HT-29 (cell line): Measurements from ENCODE around the gene SDHA. TPM values are rescaled to one million over a fixed set of nuclear protein-coding genes. Genes with fewer than 3 reads are reported as not detected.
A peak's percentile ranks its signal among the peaks of the same experiment; 100 is the strongest.
"Not testable (repeated sequence)": the region's sequence is repeated elsewhere in the genome, so short reads cannot be mapped to it uniquely, and the experiment has no call there.

Experiments used
- DNase-seq: peaks from one replicate; pipeline ENCODE4 v3.0.0-alpha.2; 2015; ENCODE audit warnings: low spot score
- total RNA-seq: library from RNA; depleted of rRNA; stranded (reverse); fragments of >200 nt; shearing (Covaris generic); gene quantifications from 2 replicates; pipeline ENCODE4 v1.2.3, GENCODE V29; 2014

The SDHA gene
- total RNA-seq, 1 experiment from 2014 or later: 273 TPM

DNA sequence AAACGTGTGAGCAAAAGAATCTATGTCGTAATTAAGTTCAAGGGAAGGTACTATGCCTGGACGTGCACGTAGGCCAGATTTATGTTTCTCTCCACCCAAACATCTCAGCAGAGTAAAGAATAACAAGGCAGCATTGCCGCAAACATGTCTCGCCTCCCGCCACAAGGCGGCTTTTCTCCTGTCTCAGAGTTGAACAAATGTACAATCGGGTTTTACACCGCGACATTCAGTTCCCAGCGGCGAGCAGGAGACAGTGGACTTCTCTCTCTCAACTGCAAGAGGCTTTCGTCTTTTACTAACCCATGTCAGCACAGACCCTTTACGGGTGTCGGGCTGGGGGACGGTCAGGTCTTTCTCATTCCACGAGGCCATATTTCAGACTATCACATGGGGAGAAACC lies 21.1 kb upstream of the SDHA start:
- peak; percentile 64 for DNase-seq

- no peak for DNase-seq
These were observed 20.1 kb upstream of the SDHA start for GRCh38 chr5:197892-198489.

- no peak for DNase-seq
These were observed 19.5 kb upstream of the SDHA start for GRCh38 chr5:198516-199196.

DNA sequence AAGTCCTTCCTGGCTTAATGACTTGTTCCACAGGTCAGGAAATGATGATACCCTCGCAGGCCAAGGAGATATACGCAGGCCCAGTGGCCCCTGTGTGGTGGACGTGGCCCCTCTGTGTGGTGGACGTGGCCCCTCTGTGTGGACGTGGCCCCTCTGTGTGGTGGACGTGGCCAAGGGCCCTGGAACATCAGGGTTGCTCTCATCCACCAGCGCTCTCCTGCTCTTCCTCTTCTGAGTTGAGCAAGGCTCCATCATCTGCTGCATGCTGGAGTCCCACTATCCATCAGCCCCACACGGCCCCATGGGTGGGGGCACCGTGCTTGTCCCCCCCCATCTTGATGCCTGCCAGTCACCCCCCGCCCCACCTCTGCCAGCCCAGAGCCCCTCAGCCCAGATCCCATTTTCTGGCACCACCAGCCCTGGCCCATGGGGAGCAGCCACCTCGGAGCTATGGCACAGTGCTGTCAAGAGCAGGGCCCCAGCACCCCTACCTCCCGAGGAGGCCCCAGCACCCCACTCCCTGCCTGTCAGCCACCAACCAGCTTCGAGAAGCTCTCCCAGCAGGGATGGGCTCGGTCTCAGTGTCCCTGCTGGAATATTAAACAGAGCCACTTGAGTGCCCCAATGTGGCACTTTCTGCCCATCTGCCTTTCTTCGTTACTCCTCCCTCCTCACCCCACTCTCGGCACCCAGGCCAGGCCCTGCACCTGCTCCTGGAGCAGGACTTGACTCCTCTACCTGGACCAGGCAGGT lies 18.7 kb upstream of the SDHA start:
- no peak for DNase-seq

DNA sequence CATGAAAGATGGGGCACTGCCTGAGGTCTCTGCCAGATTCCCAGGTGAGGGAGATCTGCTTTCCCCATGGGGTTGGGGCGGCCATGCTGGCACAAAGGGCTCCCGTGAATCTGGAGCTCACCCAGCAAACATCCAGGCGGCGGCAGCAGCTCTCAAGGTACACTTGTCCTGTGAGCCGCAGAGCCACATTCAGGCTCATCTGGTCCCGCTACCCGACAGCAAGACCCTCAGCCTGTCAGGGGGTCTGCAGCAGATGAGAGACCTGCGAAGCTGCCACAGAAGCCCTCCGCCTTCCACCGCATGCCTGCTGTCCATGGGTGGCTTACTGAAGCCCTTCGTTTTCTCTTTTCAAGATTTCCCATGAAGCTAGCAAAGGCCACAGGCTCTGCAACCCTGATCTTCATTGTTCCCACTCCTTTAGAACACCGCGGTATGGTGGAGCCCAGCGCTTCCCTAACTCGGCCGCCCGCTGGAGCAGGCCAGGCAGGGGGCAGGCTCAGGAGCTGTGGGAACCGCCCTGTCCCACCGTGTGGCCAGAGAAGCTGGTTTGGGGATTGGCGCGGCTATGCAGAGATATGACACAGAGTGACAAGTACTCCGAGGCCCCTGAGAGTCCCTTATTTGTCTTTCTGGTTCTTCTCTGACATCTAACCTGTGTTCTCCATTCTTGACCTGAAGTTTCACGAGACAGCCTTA lies 18.0 kb upstream of the SDHA start:
- DNase-seq: no peak

DNA sequence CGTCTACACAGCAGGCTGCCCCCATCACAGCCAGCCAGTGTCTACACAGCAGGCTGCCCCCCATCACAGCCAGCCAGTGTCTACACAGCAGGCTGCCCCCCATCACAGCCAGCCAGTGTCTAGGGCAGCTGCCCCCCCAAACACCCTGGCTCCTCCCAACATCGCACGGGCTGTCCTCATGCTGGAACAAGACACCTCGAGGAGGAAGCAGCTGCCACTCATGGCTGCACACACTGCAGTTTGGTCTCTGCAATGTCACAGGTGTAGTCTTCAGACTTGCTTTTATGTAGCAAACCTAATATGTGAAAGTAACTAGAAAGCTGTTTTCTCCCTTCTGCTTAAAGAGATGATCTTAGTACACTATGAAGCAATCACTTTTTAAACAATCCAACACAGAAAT lies 17.1 kb upstream of the SDHA start:
- no peak for DNase-seq

DNA sequence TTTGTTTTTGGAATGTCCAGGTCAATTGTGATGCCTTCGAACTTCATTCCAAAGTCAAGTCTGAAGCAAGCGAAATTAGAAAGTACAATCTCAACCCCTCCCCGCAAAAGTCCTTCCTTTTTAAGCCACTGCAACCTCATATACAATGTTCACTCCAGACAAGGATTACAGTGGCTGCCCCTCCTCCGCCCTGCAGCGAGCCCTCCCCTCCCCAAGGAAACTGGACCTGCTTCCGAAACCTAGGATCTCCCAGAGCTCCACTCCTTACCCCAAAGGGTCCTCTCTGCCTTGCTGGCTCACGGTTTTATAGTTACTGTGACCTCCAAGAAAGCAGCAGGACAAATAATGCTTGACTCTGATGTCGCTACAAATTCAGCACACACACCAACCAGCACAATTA lies 16.4 kb upstream of the SDHA start:
- no peak for DNase-seq

DNA sequence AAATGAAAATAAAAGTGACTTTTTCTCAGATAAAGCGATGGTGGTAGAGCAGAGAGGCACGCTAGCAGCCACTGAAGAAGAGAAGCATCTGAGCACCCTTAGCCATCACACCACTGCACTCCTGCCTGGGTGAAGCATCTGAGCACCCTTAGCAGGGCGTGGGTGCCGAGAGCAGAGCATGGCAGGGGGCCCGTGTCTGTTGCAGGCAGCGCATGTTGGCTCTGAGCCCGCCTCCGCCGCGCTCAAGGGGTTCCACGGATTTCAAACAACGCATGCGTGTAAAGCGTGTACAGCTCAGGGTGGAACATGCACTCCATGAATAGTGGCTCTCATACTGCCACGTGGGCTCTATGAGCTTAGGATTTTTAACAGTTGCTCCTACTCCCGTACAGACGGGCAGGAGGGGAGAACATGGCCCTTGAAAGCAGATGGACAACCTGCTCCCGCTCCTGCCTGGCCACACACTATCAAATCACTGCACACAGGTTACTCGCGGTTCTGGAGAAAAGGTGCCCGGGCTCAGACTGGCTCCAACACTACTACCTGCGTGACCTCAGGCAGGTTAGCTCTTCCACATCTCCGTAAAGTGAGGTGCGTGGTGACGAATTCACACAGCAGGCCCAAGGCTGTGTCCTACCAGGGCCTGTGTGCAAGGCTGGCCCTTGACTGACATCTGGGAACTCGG lies 14.7 kb upstream of the SDHA start:
- no peak for DNase-seq

DNA sequence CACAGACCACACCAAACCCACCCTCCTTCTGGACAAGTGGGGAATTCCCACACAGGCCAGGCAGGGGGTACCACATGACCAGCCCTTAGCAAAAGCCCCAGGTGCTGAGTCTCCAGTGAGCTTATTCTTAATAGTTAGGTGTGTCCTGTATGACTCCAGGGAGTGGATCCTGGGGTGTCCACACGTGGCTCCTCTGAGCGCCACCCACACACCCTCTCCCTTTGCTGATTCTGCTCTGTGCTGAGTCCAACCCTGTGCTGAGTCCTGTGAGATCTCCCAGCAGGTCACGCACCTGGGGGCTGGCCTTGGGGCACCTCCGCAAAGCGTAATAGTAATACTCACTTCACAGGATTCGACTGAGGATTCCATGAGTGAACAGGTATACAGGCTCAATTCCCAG lies 14.1 kb upstream of the SDHA start:
- no peak for DNase-seq

DNA sequence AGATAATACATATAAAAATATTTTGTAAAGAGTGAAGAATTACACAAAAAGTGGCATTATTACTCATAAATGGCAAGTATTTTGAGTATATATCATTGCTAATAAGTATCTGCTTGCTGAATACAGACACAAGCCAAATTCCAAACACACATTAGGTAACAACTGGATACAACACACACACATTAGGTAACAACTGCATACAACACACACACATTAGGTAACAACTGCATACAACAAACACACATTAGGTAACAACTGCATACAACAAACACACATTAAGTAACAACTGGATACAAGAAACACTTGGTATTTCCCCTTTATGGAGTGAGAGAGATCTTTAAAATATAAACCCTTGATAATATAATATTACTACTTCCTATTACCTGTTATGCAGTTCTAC lies 13.7 kb upstream of the SDHA start:
- DNase-seq: no peak

DNA sequence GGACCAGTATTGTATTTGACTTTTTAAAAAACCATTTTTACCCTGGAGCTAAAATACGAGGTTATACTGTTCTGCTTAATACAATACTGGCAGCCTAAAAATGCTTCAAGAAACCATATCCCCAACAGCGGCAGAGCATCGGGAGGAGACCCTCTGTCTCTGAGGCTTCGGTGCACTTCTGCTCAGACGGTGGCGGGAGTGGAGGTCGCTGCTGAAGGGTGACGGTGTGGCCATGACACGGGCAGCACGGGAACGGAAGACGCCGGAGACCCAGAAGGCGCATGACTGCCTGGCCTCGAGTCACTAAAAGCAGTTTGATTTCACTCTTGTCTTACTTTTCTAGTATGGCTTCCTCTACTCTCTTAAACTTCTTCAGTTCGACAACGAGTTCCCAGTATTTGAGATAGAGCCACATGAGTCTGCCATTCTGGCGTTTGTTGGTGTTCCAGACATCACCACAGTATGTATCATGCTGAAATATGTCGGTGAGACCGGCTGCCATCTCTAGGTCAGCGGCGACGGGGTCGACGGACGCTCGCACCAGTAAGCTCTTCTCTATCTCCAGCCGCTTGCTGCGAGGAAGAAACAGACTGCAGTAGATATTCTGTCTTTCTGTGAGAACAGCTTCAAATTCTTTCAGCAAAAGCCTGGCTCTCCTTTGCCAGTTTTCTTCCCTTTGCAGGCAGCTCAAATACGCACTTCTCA lies 13.0 kb upstream of the SDHA start:
- no peak for DNase-seq

DNA sequence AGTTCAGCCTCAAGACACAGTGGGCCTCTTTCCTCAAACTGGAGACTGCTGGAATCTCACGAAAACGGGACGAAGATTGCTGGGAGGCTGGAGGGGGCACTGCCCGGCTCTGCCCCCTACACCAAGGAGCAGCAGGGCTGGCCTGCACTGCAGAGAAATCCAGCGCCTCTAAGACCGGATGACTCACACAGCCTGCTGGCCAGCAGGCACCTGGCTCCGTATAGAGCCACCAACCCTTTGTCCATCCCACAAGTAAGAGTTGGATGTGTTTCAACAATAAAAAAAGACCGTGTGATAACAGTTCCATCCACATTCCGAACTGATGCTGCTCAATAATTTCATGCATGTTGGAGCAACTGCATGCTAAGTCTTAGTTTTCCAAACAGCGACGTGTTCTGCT lies 11.7 kb upstream of the SDHA start:
- no peak for DNase-seq

DNA sequence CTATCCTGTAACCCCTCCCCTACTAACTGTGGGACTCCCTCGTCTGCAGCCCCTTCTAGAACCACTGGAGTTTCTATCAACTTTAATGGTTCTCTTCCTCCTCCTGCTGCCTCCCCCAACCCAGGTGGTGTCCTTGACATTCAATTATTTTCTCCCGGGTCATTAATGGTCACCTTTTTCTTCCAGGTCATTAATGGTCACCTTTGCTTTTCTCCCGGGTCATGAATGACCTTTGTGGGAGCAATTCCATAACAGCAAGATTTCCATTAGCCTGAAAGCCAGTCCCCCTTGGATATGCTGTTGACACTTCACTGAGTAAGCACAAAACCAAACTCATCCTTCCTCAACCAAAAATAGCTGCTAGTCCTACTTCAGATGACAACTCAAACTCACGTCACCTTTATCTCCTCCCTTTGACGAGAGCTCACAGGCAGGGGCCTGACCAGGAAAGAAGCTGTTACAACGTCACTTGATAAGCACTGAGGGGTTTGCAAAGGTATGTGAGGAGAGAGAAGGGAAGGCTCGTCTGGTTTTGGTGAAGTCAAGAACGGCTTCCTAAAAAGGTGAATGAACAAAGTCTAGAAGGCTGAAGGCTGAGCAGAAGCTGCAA lies 11.1 kb upstream of the SDHA start:
- no peak for DNase-seq

GRCh38 chr5:207599-207998 lies 10.5 kb upstream of the SDHA start:
- DNase-seq: no peak

- DNase-seq: no peak
These were observed 9.5 kb upstream of the SDHA start for GRCh38 chr5:208449-209114.

- no peak for DNase-seq
These were observed 4.2 kb upstream of the SDHA start for GRCh38 chr5:213803-214395.

GRCh38 chr5:215256-215655 lies 2.9 kb upstream of the SDHA start:
- DNase-seq: not testable (repeated sequence)

DNA sequence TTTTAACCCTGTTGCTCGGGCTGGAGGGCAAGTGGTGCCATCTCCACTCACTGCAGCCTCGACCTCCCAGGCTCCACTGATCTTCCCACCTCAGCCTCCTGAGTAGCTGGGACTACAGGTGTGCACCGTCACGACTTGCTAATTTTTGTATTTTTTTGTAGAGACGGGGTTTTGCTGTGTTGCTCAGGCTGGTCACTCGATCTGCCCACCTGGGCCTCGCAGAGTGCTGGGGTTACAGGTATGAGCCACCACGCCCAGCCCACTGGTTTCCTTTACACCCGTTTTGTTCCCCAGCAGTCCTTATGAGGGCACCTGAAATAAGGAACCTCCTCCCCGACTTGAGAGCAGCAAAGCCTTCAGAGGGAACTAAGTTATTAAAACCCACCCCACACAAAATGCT lies 2.0 kb upstream of the SDHA start:
- not testable (repeated sequence) for DNase-seq

- DNase-seq: peak; percentile 68
These were observed 554 bp downstream of the SDHA start for GRCh38 chr5:218457-219291.
